Activated naive CD8-positive, alpha-beta T cell treated with anti-CD3 and anti-CD28 coated beads, Interleukin-2, amount 10 ng/mL, durations not matched to agents 7 days and 5 days (primary cell): ENCODE data around the gene PLAC1. TPM values are rescaled to one million over a fixed set of nuclear protein-coding genes. Genes with fewer than 3 reads are reported as not detected.

Experiments used
- ATAC-seq: fragments of 150-1000 bp; cut with Tn5 transposase; one replicate; pipeline ENCODE4 v1.10.0; 2021; ENCODE audit warnings: low read depth, moderate library complexity
- POLR2A ChIA-PET: fragments of 350-600 bp; sonication (Branson Sonifier 250); formaldehyde crosslinking; loops from one replicate; lab custom pipeline; 2021; ENCODE audit warnings: antibody characterized with exemption; lab: Charles Lee
- DNase-seq: peaks from one replicate; pipeline ENCODE4 v3.0.0; 2021
- H3K27ac Mint-ChIP-seq: one replicate; pipeline ENCODE4 v1.8.0; 2022; ENCODE audit warnings: mild to moderate bottlenecking, mixed read lengths
- H3K27me3 Mint-ChIP-seq: one replicate; pipeline ENCODE4 v1.8.0; 2022; ENCODE audit warnings: mild to moderate bottlenecking, moderate library complexity, mixed read lengths
- H3K36me3 Mint-ChIP-seq: one replicate; pipeline ENCODE4 v1.8.0; 2021; ENCODE audit warnings: mild to moderate bottlenecking, mixed read lengths
- H3K4me1 Mint-ChIP-seq: one replicate; pipeline ENCODE4 v1.8.0; 2021; ENCODE audit warnings: mixed read lengths
- H3K4me3 Mint-ChIP-seq: one replicate; pipeline ENCODE4 v1.8.0; 2022; ENCODE audit warnings: mild to moderate bottlenecking, moderate library complexity, mixed read lengths
- H3K9me3 Mint-ChIP-seq: one replicate; pipeline ENCODE4 v1.8.0; 2021; ENCODE audit warnings: mixed read lengths
- microRNA-seq: library from miRNA; unstranded; fragments of <30 nt; microRNA quantifications from one replicate; pipeline ENCODE4 v1.2.0, GENCODE V29; 2022
- total RNA-seq, 2 experiments: library from RNA; stranded (reverse); gene quantifications; one replicate each; pipeline ENCODE4 v1.2.3, GENCODE V29; 2021

PLAC1 gene
- total RNA-seq, 2 experiments from 2014 or later = not detected

- DNase-seq = no peak
- POLR2A ChIA-PET = no interaction called here
- Mint-ChIP-seq H3K4me1 (no peaks in the 10 kb centered on the region), H3K4me3 (no peak overlapping the region), H3K36me3 (no peaks in the 10 kb centered on the region), H3K9me3 (no peaks in the 10 kb centered on the region), H3K27me3 (no peaks in the 10 kb centered on the region), H3K27ac (no peak overlapping the region)
- ATAC-seq = no peak
These were observed 127.4 kb downstream of the PLAC1 start for GRCh38 chrX:134530845-134531244.

GRCh38 chrX:134529481-134529880 lies 128.8 kb downstream of the PLAC1 start:
- Mint-ChIP-seq H3K4me1 (no peaks in the 10 kb centered on the region), H3K27me3 (no peaks in the 10 kb centered on the region), H3K27ac (no peak overlapping the region), H3K9me3 (no peaks in the 10 kb centered on the region), H3K4me3 (no peak overlapping the region), H3K36me3 (no peaks in the 10 kb centered on the region)
- no peak for ATAC-seq
- DNase-seq = no peak
- POLR2A ChIA-PET = no interaction called here

- POLR2A ChIA-PET = no interaction called here
- no peaks in the 10 kb centered on the region for H3K27me3 Mint-ChIP-seq
- H3K4me3 Mint-ChIP-seq = no peak overlapping the region
- H3K27ac Mint-ChIP-seq = peak overlapping the region; percentile 57
- H3K36me3 Mint-ChIP-seq = no peaks in the 10 kb centered on the region
- H3K9me3 Mint-ChIP-seq = no peaks in the 10 kb centered on the region
- no peak for ATAC-seq
- no peaks in the 10 kb centered on the region for H3K4me1 Mint-ChIP-seq
- DNase-seq = no peak
These were observed 129.3 kb downstream of the PLAC1 start for GRCh38 chrX:134528960-134529359.

- Mint-ChIP-seq H3K4me1 (peaks cover 4% of the 10 kb centered on the region), H3K9me3 (no peaks in the 10 kb centered on the region), H3K4me3 (no peak overlapping the region), H3K27me3 (no peaks in the 10 kb centered on the region), H3K27ac (no peak overlapping the region), H3K36me3 (no peaks in the 10 kb centered on the region)
- DNase-seq (no peak), ATAC-seq (no peak)
- POLR2A ChIA-PET = no interaction called here
These were observed 131.9 kb downstream of the PLAC1 start for GRCh38 chrX:134526399-134526798.

- Mint-ChIP-seq H3K4me1 (peaks cover 4% of the 10 kb centered on the region), H3K36me3 (no peaks in the 10 kb centered on the region), H3K27me3 (no peaks in the 10 kb centered on the region), H3K27ac (no peak overlapping the region), H3K9me3 (no peaks in the 10 kb centered on the region), H3K4me3 (no peak overlapping the region)
- ATAC-seq (no peak), DNase-seq (no peak)
- POLR2A ChIA-PET = no interaction called here
These were observed 133.0 kb downstream of the PLAC1 start for GRCh38 chrX:134525086-134525792.

- ATAC-seq = no peak
- H3K27me3 Mint-ChIP-seq = no peaks in the 10 kb centered on the region
- no peak overlapping the region for H3K27ac Mint-ChIP-seq
- no peak for DNase-seq
- no peaks in the 10 kb centered on the region for H3K9me3 Mint-ChIP-seq
- H3K36me3 Mint-ChIP-seq = no peaks in the 10 kb centered on the region
- POLR2A ChIA-PET = no interaction called here
- peaks cover 4% of the 10 kb centered on the region for H3K4me1 Mint-ChIP-seq
- H3K4me3 Mint-ChIP-seq = no peak overlapping the region
These were observed 134.1 kb downstream of the PLAC1 start for GRCh38 chrX:134524181-134524580.

GRCh38 chrX:134520860-134521390 lies 137.3 kb downstream of the PLAC1 start:
- H3K4me1 Mint-ChIP-seq = peaks cover 4% of the 10 kb centered on the region
- H3K9me3 Mint-ChIP-seq = no peaks in the 10 kb centered on the region
- ATAC-seq (no peak), DNase-seq (no peak)
- no peak overlapping the region for H3K27ac Mint-ChIP-seq
- POLR2A ChIA-PET = no interaction called here
- H3K36me3 Mint-ChIP-seq = no peaks in the 10 kb centered on the region
- no peak overlapping the region for H3K4me3 Mint-ChIP-seq
- H3K27me3 Mint-ChIP-seq = no peaks in the 10 kb centered on the region

Small RNA genes lying within 50 kb of the gene (microRNA-seq; reads per million reads assigned to microRNA genes)
- gene MIR424 (2,889 reads per million, percentile 87 among the genes with 10 or more reads in this experiment), gene MIR450A1 (6.3 reads per million), gene MIR450A2 (4.2 reads per million), gene MIR450B (3.5 reads per million), gene MIR503 (183 reads per million, percentile 65 among the genes with 10 or more reads in this experiment), gene MIR542 (10.5 reads per million, percentile 12 among the genes with 10 or more reads in this experiment)

Other genes starting within 250 kb of the PLAC1 start
- 10 to 100 TPM; 66.4 to 67.2 TPM for gene HPRT1, start 198.3 kb downstream of the PLAC1 start, total RNA-seq
- 10 to 100 TPM; 59.7 to 64.5 TPM for gene PABIR2, start 138.7 kb upstream of the PLAC1 start, total RNA-seq